K562 (cell line): ENCODE results near the gene PITPNC1. TPM values are rescaled to one million over a fixed set of nuclear protein-coding genes. Genes with fewer than 3 reads are reported as not detected.
A peak's percentile ranks its signal among the peaks of the same experiment; 100 is the strongest.

ENCODE experiments used
- C11orf30 ChIP-seq: fragments of 450-650 bp; IDR thresholded peaks from 2 replicates; pipeline ENCODE4 v1.6.1; 2016; ENCODE audit warnings: low read depth, mild to moderate bottlenecking
- CEBPB ChIP-seq: fragments of 450-650 bp; IDR thresholded peaks from 2 replicates; pipeline ENCODE4 v1.6.1; 2016; ENCODE audit warnings: missing genetic modification characterization, missing compliant biosample characterization
- DPF2 ChIP-seq: fragments of 450-650 bp; IDR thresholded peaks from 2 replicates; pipeline ENCODE4 v1.6.1; 2016
- GTF2B ChIP-seq: IDR thresholded peaks from 2 replicates; pipeline ENCODE4 v1.6.1; 2011; ENCODE audit not compliant: insufficient read length; ENCODE audit errors: extremely low read depth
- HMBOX1 ChIP-seq: sonication (generic); IDR thresholded peaks from 2 replicates; pipeline ENCODE4 v1.6.1; 2016
- KDM1A ChIP-seq, 2 experiments: fragments of 450-650 bp; IDR thresholded peaks; 2 replicates each; pipeline ENCODE4 v1.6.1; 2016; ENCODE audit warnings: mild to moderate bottlenecking in 2 of 2
- MAFK ChIP-seq: IDR thresholded peaks from 2 replicates; pipeline ENCODE4 v1.6.1; 2011; ENCODE audit warnings: low read length, improper control_type of control experiment
- MTA1 ChIP-seq: fragments of 450-650 bp; IDR thresholded peaks from 2 replicates; pipeline ENCODE4 v1.6.1; 2017; ENCODE audit warnings: borderline replicate concordance
- NFIC ChIP-seq: fragments of 450-650 bp; IDR thresholded peaks from 2 replicates; pipeline ENCODE4 v1.6.1; 2017; ENCODE audit warnings: mild to moderate bottlenecking, inconsistent platforms
- PBX2 ChIP-seq, 2 experiments: IDR thresholded peaks in 1 of 2; conservative IDR thresholded peaks in 1 of 2; 2 replicates each; pipeline ENCODE4 v1.6.1; 2016; ENCODE audit warnings: low read depth in 2 of 2, mild to moderate bottlenecking in 1 of 2, missing compliant biosample characterization in 1 of 2, missing genetic modification characterization in 1 of 2, moderate library complexity in 1 of 2
- PRMT5 ChIP-seq: sonication (generic); formaldehyde crosslinking; IDR thresholded peaks from 2 replicates; pipeline ENCODE4 v1.5.0; 2020; ENCODE audit warnings: missing genetic modification reagents
- SMARCC2 ChIP-seq: fragments of 450-650 bp; IDR thresholded peaks from 2 replicates; pipeline ENCODE4 v1.6.1; 2017; ENCODE audit warnings: antibody characterized with exemption, moderate library complexity, mild to moderate bottlenecking, low read depth
- STAT5A ChIP-seq: IDR thresholded peaks from 2 replicates; pipeline ENCODE4 v1.6.1; 2012; ENCODE audit warnings: low read length, inconsistent platforms, borderline replicate concordance
- TOE1 ChIP-seq, 2 experiments: fragments of 450-650 bp in 1 of 2; sonication (generic) in 1 of 2; formaldehyde crosslinking in 1 of 2; IDR thresholded peaks; 2 replicates each; pipeline versions ENCODE4 v1.7.1 to v1.8.0; 2016 to 2022; ENCODE audit warnings: borderline replicate concordance in 2 of 2, mild to moderate bottlenecking in 2 of 2, antibody characterized with exemption in 1 of 2, inconsistent platforms in 1 of 2, low read depth in 1 of 2, missing genetic modification reagents in 1 of 2, moderate library complexity in 1 of 2
- ZNF175 ChIP-seq: fragments of 200-800 bp; sonication (Bioruptor generic); IDR thresholded peaks from 2 replicates; pipeline ENCODE4 v1.6.1; 2016; ENCODE audit warnings: low read depth, mild to moderate bottlenecking, missing genetic modification characterization, missing compliant biosample characterization
- ZNF316 ChIP-seq: fragments of 450-650 bp; IDR thresholded peaks from 2 replicates; pipeline ENCODE4 v1.6.1; 2016
- polyA plus RNA-seq, 8 experiments: library from polyadenylated mRNA; depleted of rRNA in 4 of 8; stranded (reverse) in 5 of 8; unstranded in 3 of 8; fragments of >200 nt; fragmentation: Nextera tagmentation in 2 of 8; fragmentation: Illumina TruSeq in 1 of 8; extraction: Ambion mirVana in 2 of 8; extraction: Trizol in 1 of 8; gene quantifications; 2 replicates each; pipeline versions ENCODE4 v1.2.1 to v1.2.3, GENCODE V29; 2011 to 2014; ENCODE audit warnings: inconsistent platforms in 1 of 8, missing spikeins in 1 of 8
- total RNA-seq, 7 experiments: library from RNA; depleted of rRNA in 6 of 7; stranded (reverse); fragments of >200 nt in 6 of 7; fragmentation: Illumina TruSeq in 2 of 7; extraction: Trizol in 2 of 7; gene quantifications; 2 replicates each; pipeline versions ENCODE4 v1.2.1 to v1.2.3, GENCODE V29; 2011 to 2021; ENCODE audit warnings: low replicate concordance in 1 of 7
- TF ChIP-seq, protein P1 (sequence below), 2 experiments: fragments of 450-650 bp in 1 of 2; IDR thresholded peaks; 2 replicates each; pipeline ENCODE4 v1.6.1; 2011 to 2017; ENCODE audit warnings: low read depth in 2 of 2, antibody characterized with exemption in 1 of 2, borderline replicate concordance in 1 of 2, low read length in 1 of 2, mild to moderate bottlenecking in 1 of 2, mixed read lengths in 1 of 2; ENCODE audit not compliant: control insufficient read depth in 1 of 2

Gene PITPNC1
- total and polyA plus RNA-seq, 9 of the 15 experiments (the other 6 are each of a cell fraction or from before 2014, with no cell fraction given), result 0.11 to 1.1 (median 0.65) TPM

- TF ChIP-seq PBX2 (CRISPR knock-in tag; IDR thresholded peaks at IDR 0.05; ENCODE audit: low read depth), result no peak
- peak; percentile 29; the same call in 1 of the 2 replicates for TF ChIP-seq PBX2 (tag; conservative IDR thresholded peaks at IDR 0.05; ENCODE audit: low read depth)
- peak; percentile 30 for TF ChIP-seq NFIC
- TF ChIP-seq TOE1 (IDR thresholded peaks at IDR 0.05; ENCODE audit: borderline replicate concordance), result no peak
- no peak for TF ChIP-seq TOE1 (CRISPR knock-in tag; IDR thresholded peaks at IDR 0.05; ENCODE audit: borderline replicate concordance, low read depth)
- 0 out of 2 replicates have a peak, but pooled peaks have one; percentile 41 for TF ChIP-seq HMBOX1
- TF ChIP-seq KDM1A (IDR thresholded peaks at IDR 0.05), result peak; percentile 17 to 20; a peak in 2 of 4 replicates
- TF ChIP-seq, protein P1, sequence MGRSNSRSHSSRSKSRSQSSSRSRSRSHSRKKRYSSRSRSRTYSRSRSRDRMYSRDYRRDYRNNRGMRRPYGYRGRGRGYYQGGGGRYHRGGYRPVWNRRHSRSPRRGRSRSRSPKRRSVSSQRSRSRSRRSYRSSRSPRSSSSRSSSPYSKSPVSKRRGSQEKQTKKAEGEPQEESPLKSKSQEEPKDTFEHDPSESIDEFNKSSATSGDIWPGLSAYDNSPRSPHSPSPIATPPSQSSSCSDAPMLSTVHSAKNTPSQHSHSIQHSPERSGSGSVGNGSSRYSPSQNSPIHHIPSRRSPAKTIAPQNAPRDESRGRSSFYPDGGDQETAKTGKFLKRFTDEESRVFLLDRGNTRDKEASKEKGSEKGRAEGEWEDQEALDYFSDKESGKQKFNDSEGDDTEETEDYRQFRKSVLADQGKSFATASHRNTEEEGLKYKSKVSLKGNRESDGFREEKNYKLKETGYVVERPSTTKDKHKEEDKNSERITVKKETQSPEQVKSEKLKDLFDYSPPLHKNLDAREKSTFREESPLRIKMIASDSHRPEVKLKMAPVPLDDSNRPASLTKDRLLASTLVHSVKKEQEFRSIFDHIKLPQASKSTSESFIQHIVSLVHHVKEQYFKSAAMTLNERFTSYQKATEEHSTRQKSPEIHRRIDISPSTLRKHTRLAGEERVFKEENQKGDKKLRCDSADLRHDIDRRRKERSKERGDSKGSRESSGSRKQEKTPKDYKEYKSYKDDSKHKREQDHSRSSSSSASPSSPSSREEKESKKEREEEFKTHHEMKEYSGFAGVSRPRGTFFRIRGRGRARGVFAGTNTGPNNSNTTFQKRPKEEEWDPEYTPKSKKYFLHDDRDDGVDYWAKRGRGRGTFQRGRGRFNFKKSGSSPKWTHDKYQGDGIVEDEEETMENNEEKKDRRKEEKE (IDR thresholded peaks at IDR 0.05; ENCODE audit: borderline replicate concordance in 1 of 2, control insufficient read depth in 1 of 2, low read depth in 2 of 2, low read length in 1 of 2), result peak in 1 of 2 experiments; percentile 35; a peak in 1 of 4 replicates
- 0 out of 2 replicates have a peak, but pooled peaks have one; percentile 1 for TF ChIP-seq STAT5A
- TF ChIP-seq CEBPB, result peak; percentile 83
- TF ChIP-seq C11orf30, result peak; percentile 54
- TF ChIP-seq MTA1, result no peak
- TF ChIP-seq PRMT5 (CRISPR knock-in tag), result 0 out of 2 replicates have a peak, but pooled peaks have one; percentile 13
- no peak for TF ChIP-seq GTF2B
- peak; percentile 72 for TF ChIP-seq ZNF316
- peak; percentile 22; the same call in 1 of the 2 replicates for TF ChIP-seq ZNF175 (CRISPR knock-in tag)
- 0 out of 2 replicates have a peak, but pooled peaks have one; percentile 17 for TF ChIP-seq MAFK
- peak; percentile 61 for TF ChIP-seq DPF2
- TF ChIP-seq SMARCC2, result no peak
Measured at GRCh38 chr17:67365738-67366192, 11.3 kb upstream of the PITPNC1 start (continued).
